B cell (primary cell): ENCODE results near the gene UNC13A. TPM values are rescaled to one million over a fixed set of nuclear protein-coding genes. Genes with fewer than 3 reads are reported as not detected.

Experiments used
- ATAC-seq: fragments of 200-7000 bp; cut with Tn5 transposase; one replicate; pipeline ENCODE4 v1.10.0; 2021; ENCODE audit warnings: low read depth, mild to moderate bottlenecking, moderate number of reproducible peaks, moderate library complexity
- CTCF ChIA-PET: fragments of 350-600 bp; sonication (Branson Sonifier 250); formaldehyde crosslinking; loops from one replicate; lab custom pipeline; 2021; ENCODE audit warnings: antibody characterized with exemption, inconsistent platforms; lab: Charles Lee
- POLR2A ChIA-PET: fragments of 350-600 bp; sonication (Branson Sonifier 250); formaldehyde crosslinking; loops from one replicate; lab custom pipeline; 2021; ENCODE audit warnings: antibody characterized with exemption; lab: Charles Lee
- DNase-seq: peaks from one replicate; pipeline ENCODE4 v3.0.0; 2013
- H2AFZ ChIP-seq: 2 replicates; pipeline ENCODE4 v1.6.1; 2012; ENCODE audit warnings: mild to moderate bottlenecking, low read depth, low read length; ENCODE audit not compliant: insufficient read depth, poor library complexity, severe bottlenecking
- H3K27ac ChIP-seq, 2 donors: 1 replicate in 1 of 2; 2 replicates in 1 of 2; pipeline ENCODE4 v1.5.1; 2012 to 2013; ENCODE audit warnings: low read length in 2 of 2, mild to moderate bottlenecking in 2 of 2, moderate library complexity in 1 of 2
- H3K27me3 ChIP-seq, 4 experiments: fragments of 200-600 bp in 1 of 4; sonication (generic) in 1 of 4; replicated peaks in 1 of 4; 1 replicate in 2 of 4; 2 replicates in 2 of 4; pipeline versions ENCODE4 v1.6.1 to v1.7.0; 2013 to 2016; ENCODE audit warnings: low read length in 3 of 4, mild to moderate bottlenecking in 2 of 4, mixed read lengths in 1 of 4, moderate library complexity in 1 of 4; ENCODE audit not compliant: insufficient read depth in 4 of 4, control insufficient read depth in 3 of 4; ENCODE audit errors: control extremely low read depth in 1 of 4
- H3K36me3 ChIP-seq, 2 experiments: replicated peaks in 1 of 2; 1 replicate in 1 of 2; 2 replicates in 1 of 2; pipeline versions ENCODE4 v1.6.1 to v1.7.1; 2013; ENCODE audit warnings: low read length in 1 of 2; ENCODE audit not compliant: insufficient read depth in 2 of 2, control insufficient read depth in 1 of 2; ENCODE audit errors: control extremely low read depth in 1 of 2, extremely low read depth in 1 of 2
- H3K4me1 ChIP-seq, 2 donors: fragments of 200-600 bp in 1 of 2; sonication (generic) in 1 of 2; 1 replicate in 1 of 2; 2 replicates in 1 of 2; pipeline versions ENCODE4 v1.5.1 to v1.6.1; 2013 to 2017; ENCODE audit warnings: low read length in 2 of 2; ENCODE audit not compliant: control insufficient read depth in 2 of 2, insufficient read depth in 2 of 2
- H3K4me2 ChIP-seq: replicated peaks from 2 replicates; pipeline ENCODE3; 2012; ENCODE audit warnings: mild to moderate bottlenecking, low read depth, low read length; ENCODE audit not compliant: poor library complexity, severe bottlenecking
- H3K4me3 ChIP-seq, 5 experiments: fragments of 200-600 bp in 1 of 5; sonication (generic) in 1 of 5; 1 replicate in 3 of 5; 2 replicates in 2 of 5; pipeline versions ENCODE4 v1.5.1 to v1.7.0; 2011 to 2016; ENCODE audit warnings: low read length in 4 of 5, mild to moderate bottlenecking in 4 of 5, low read depth in 2 of 5, control low read depth in 1 of 5, moderate library complexity in 1 of 5; ENCODE audit not compliant: insufficient read depth in 1 of 5; ENCODE audit errors: control extremely low read depth in 1 of 5, extremely low read depth in 1 of 5
- H3K79me2 ChIP-seq: fragments of 200-600 bp; sonication (generic); one replicate; pipeline ENCODE4 v1.6.0; 2016; ENCODE audit warnings: low read length; ENCODE audit not compliant: control insufficient read depth, insufficient read depth
- H3K9ac ChIP-seq: fragments of 200-600 bp; sonication (generic); 2 replicates; pipeline ENCODE4 v1.6.1; 2017; ENCODE audit warnings: mild to moderate bottlenecking, low read length, moderate library complexity
- H3K9me3 ChIP-seq, 3 donors: one replicate each; pipeline versions ENCODE4 v1.6.1 to v1.7.1; 2013; ENCODE audit warnings: low read length in 2 of 3; ENCODE audit not compliant: control insufficient read depth in 2 of 3, insufficient read depth in 1 of 3; ENCODE audit errors: control extremely low read depth in 1 of 3
- H4K20me1 ChIP-seq: 2 replicates; pipeline ENCODE4 v1.6.0; 2012; ENCODE audit warnings: mild to moderate bottlenecking, low read length; ENCODE audit not compliant: insufficient read depth, control insufficient read depth, poor library complexity, severe bottlenecking
- H3K27ac Mint-ChIP-seq: one replicate; pipeline ENCODE4 v1.8.0; 2021; ENCODE audit warnings: mixed read lengths
- H3K27me3 Mint-ChIP-seq: one replicate; pipeline ENCODE4 v1.8.0; 2021; ENCODE audit warnings: mixed read lengths
- H3K4me1 Mint-ChIP-seq: one replicate; pipeline ENCODE4 v1.8.0; 2021; ENCODE audit warnings: mixed read lengths
- H3K4me3 Mint-ChIP-seq: one replicate; pipeline ENCODE4 v1.8.0; 2021; ENCODE audit warnings: mixed read lengths
- H3K9me3 Mint-ChIP-seq: one replicate; pipeline ENCODE4 v1.8.0; 2022; ENCODE audit warnings: mixed read lengths; ENCODE audit not compliant: insufficient read depth
- CTCF ChIP-seq: fragments of 200-600 bp; IDR thresholded peaks from one replicate; pipeline ENCODE4 v1.8.0; 2022; ENCODE audit warnings: antibody characterized with exemption, mild to moderate bottlenecking
- EZH2 ChIP-seq: IDR thresholded peaks from 2 replicates; pipeline ENCODE4 v1.6.1; 2012; ENCODE audit warnings: borderline replicate concordance, low read depth, mild to moderate bottlenecking, moderate library complexity, low read length; ENCODE audit not compliant: insufficient read depth, poor library complexity, severe bottlenecking
- WGBS: methylation state at CpG from one replicate; pipeline ENCODE4 v1.1.5; 2013; ENCODE audit warnings: missing lambda C conversion rate; ENCODE audit not compliant: insufficient coverage; 5-methylcytosine and 5-hydroxymethylcytosine counted together
- intact Hi-C: fragments of 100-400 bp; cut with micrococcal nuclease; formaldehyde crosslinking; loops from one replicate; pipeline ENCODE4 v1.10.0; 2022
- polyA plus RNA-seq: library from polyadenylated mRNA; depleted of rRNA; stranded (reverse); fragments of >200 nt; gene quantifications from 2 replicates; pipeline ENCODE4 v1.2.3, GENCODE V29; 2012
- total RNA-seq, 2 donors: library from RNA; stranded (reverse); fragments of 120-200 nt in 1 of 2; gene quantifications; 1 replicate in 1 of 2; 2 replicates in 1 of 2; pipeline versions ENCODE4 v1.2.3 to v1.2.4, GENCODE V29; 2013 to 2022

UNC13A gene
- total and polyA plus RNA-seq, 2 donors (not counting 1 experiment from before 2014, with no cell fraction given), result 0.10 TPM; not detected in 1

DNA sequence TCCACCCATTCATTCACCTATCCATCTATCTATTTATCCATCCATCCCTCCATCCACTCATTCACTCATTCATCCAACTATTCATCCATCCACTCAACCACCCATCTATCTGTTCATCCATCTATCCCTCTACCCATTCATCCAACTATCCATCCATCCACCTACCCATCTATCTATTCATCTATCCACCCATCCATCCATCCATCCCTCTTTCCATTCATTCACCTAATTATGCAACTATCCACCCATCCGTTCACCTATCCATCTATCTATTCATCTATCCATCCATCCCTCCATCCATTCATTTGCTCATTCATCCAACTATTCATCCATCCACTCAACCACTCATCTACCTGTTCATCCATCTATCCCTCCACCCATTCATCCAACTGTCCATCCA is 54.5 kb downstream of the UNC13A start:
- H3K9me3 ChIP-seq, result peaks cover 0 to 5% (median 0%) of the 10 kb centered on the region in 3 donors
- H3K4me1 Mint-ChIP-seq, result no peaks in the 10 kb centered on the region
- ChIA-PET POLR2A (no interaction called here), CTCF (no interaction called here)
- H3K4me3 ChIP-seq, result no peak overlapping the region
- H2AFZ ChIP-seq, result no peak overlapping the region
- no peaks in the 10 kb centered on the region for H3K79me2 ChIP-seq
- no peaks in the 10 kb centered on the region for H3K36me3 ChIP-seq
- H3K27me3 Mint-ChIP-seq, result peaks cover 4% of the 10 kb centered on the region
- no peak overlapping the region for H3K27ac Mint-ChIP-seq
- intact Hi-C loops, result no loop called here
- ATAC-seq, result no peak
- TF ChIP-seq CTCF, result no peak
- no peak for TF ChIP-seq EZH2
- no peak overlapping the region for H3K27ac ChIP-seq
- H3K4me3 Mint-ChIP-seq, result no peak overlapping the region
- no peak overlapping the region for H3K9ac ChIP-seq
- H3K4me2 ChIP-seq, result no peak overlapping the region
- no peaks in the 10 kb centered on the region for H3K9me3 Mint-ChIP-seq
- H4K20me1 ChIP-seq, result no peaks in the 10 kb centered on the region
- WGBS, result 100% methylated on average over 1 of the region's 1 CpG
- no peak for DNase-seq
- no peaks in the 10 kb centered on the region for H3K4me1 ChIP-seq
- no peaks in the 10 kb centered on the region for H3K27me3 ChIP-seq

DNA sequence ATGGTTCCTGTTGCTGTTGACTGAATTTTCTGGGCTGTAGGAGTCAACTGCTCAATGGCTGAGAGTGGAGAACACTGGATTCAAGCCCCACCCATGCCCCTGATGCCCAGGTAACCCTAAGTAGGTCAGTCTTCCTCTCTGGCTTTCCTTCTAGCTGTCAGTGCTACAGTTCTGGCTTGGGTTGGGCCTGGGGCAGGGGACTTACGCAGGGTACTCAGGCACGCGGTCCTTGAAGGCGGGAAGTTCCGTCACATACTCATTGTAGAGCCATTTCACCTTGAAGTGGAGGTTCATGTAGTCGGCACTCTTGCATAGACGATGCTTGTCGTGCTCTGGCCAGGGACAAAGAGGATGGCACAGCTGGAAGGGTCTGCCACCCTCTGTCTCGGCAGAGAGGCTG is 55.6 kb downstream of the UNC13A start:
- H3K27ac ChIP-seq, result no peak overlapping the region
- H3K27ac Mint-ChIP-seq, result no peak overlapping the region
- no peak overlapping the region for H3K9ac ChIP-seq
- H3K4me2 ChIP-seq, result no peak overlapping the region
- peaks cover 0 to under 1% (median 0%) of the 10 kb centered on the region in 4 experiments for H3K27me3 ChIP-seq
- no peaks in the 10 kb centered on the region for H3K36me3 ChIP-seq
- H2AFZ ChIP-seq, result no peak overlapping the region
- no peak for DNase-seq
- POLR2A ChIA-PET, result no interaction called here
- peaks cover 0 to 5% (median 0%) of the 10 kb centered on the region in 3 donors for H3K9me3 ChIP-seq
- intact Hi-C loops, result no loop called here
- H3K27me3 Mint-ChIP-seq, result peaks cover 4% of the 10 kb centered on the region
- TF ChIP-seq EZH2 (no peak), CTCF (no peak)
- H3K4me1 Mint-ChIP-seq, result no peaks in the 10 kb centered on the region
- H4K20me1 ChIP-seq, result no peaks in the 10 kb centered on the region
- H3K4me3 ChIP-seq, result no peak overlapping the region
- ATAC-seq, result no peak
- CTCF ChIA-PET, result no interaction called here
- no peaks in the 10 kb centered on the region for H3K4me1 ChIP-seq
- 92% methylated on average over 9 of the region's 9 CpGs for WGBS
- H3K79me2 ChIP-seq, result no peaks in the 10 kb centered on the region
- no peaks in the 10 kb centered on the region for H3K9me3 Mint-ChIP-seq
- H3K4me3 Mint-ChIP-seq, result no peak overlapping the region
